ENCODE data around the gene TEK.
A peak's percentile ranks its signal among the peaks of the same experiment; 100 is the strongest.

TEK gene

DNA sequence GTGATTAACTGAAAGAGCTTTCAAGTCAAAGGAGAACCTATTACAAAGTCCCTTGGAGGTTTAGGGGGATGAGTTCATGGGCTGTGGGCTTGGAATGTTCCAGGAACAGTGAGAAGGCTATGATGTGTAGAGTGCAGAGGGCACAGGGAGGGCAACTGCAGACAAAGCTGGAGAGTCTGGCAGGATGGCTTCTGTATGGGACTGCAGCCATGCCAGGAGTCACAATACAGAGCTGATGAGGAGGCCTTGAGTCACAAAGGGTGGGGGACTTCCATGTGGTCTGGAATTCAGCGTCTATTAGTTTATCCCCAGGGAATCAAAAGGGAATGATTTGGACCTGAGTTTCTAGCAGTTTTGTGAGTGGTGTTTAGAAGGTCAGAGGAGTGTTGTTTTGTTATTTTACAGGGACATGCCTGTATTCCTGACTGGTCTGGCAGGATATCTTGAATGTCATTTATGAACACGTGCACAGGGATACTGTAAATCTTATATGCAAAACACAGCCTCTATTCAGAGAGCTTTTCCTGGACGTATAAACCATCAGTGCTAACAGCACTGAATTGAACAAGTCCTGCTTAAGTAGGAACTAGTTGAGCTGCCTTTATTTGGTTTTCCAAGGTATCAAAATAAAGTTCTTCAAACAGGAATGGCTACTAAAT, 14.3 kb upstream of the TEK start:
- no peak overlapping the region for H3K4me3 ChIP-seq (ENCODE audit: low read depth, low read length)
- CTCF ChIA-PET = interaction anchor here (1.9 kb wide), 1 partner anchor 95 kb away, joined by 5 read pairs; no protein-coding TSS in a partner anchor
- TF ChIP-seq, protein P1, sequence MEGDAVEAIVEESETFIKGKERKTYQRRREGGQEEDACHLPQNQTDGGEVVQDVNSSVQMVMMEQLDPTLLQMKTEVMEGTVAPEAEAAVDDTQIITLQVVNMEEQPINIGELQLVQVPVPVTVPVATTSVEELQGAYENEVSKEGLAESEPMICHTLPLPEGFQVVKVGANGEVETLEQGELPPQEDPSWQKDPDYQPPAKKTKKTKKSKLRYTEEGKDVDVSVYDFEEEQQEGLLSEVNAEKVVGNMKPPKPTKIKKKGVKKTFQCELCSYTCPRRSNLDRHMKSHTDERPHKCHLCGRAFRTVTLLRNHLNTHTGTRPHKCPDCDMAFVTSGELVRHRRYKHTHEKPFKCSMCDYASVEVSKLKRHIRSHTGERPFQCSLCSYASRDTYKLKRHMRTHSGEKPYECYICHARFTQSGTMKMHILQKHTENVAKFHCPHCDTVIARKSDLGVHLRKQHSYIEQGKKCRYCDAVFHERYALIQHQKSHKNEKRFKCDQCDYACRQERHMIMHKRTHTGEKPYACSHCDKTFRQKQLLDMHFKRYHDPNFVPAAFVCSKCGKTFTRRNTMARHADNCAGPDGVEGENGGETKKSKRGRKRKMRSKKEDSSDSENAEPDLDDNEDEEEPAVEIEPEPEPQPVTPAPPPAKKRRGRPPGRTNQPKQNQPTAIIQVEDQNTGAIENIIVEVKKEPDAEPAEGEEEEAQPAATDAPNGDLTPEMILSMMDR (IDR thresholded peaks at IDR 0.05; ENCODE audit: insufficient read depth, low read length, missing control alignments) = no peak
- DNase-seq (ENCODE audit: low read depth, low spot score) = no peak
- POLR2A ChIA-PET = interaction anchor here (1.1 to 1.2 kb wide), 4 partner anchors 24 to 138 kb away, joined by 3 to 5 read pairs (median 3); partner anchors contain the start of gene IFT74

DNA sequence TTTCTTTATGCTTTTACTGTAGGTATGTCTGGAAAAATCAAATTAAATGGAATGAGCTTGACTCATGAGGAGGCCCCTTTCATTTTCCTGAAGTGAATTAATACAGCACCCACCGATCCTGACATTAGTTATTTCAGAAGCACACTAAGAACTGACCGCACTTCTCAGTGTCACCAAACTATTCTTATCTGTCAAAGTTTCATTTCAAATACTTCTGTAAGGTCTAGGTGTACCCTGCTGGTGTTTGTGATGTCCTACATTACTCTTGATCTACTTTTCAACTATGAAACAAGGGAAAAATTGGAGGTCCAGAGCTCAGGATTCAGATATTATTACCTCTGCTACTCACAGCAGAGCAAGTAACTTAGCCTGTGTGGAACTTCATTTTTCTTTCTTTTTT, 1.8 kb upstream of the TEK start:
- POLR2A ChIA-PET = no interaction called here
- no peak overlapping the region for H3K4me3 ChIP-seq (ENCODE audit: low read depth, low read length)
- DNase-seq (ENCODE audit: low read depth, low spot score) = no peak
- TF ChIP-seq, protein P1 (IDR thresholded peaks at IDR 0.05; ENCODE audit: insufficient read depth, low read length, missing control alignments) = no peak
- CTCF ChIA-PET = no interaction called here

DNA sequence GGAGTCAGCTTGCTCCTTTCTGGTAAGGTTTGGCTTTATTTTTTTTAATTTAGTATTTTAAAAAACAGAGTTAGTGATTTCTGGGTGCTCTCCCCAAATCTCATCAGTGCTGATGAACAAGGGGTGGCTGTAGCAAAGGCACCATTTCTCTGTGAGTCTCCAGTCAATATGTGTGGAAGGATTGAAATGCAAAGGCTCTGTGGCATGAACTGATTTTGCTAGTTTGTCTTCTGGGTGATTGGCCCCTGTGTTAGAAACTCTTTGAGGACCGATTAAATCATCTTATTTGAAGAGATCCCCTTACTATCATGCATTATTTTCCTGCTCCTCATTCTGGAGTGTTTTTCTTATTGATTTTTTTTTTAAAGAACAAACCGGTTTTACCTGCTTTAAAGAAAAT, 596 bp downstream of the TEK start:
- H3K4me3 ChIP-seq (ENCODE audit: low read depth, low read length) = peak overlapping the region; percentile 47
- ChIA-PET CTCF (no interaction called here), POLR2A (no interaction called here)
- no peak for DNase-seq (ENCODE audit: low read depth, low spot score)
- TF ChIP-seq, protein P1 (IDR thresholded peaks at IDR 0.05; ENCODE audit: insufficient read depth, low read length, missing control alignments) = no peak

DNA sequence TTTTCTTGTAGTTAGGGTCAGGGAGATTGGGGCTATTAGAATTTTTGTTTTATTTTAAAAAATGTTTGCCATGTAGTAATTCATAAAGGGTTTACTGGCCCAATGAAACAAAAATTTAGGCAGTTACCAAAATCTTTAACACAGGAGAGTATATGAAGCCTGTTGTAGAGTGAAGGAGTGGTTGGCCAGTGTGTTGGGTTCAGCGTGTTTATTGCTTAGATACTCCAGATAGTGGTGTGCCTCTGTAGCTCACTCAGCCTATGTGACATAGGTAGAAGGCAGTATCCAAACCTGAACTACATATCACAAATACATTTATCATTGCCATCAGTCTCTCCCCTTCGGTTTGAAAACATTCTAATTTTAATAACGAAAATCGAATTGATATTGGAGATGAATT, 1.2 kb downstream of the TEK start:
- TF ChIP-seq, protein P1 (IDR thresholded peaks at IDR 0.05; ENCODE audit: insufficient read depth, low read length, missing control alignments) = no peak
- no peak overlapping the region for H3K4me3 ChIP-seq (ENCODE audit: low read depth, low read length)
- ChIA-PET CTCF (interaction anchor here (1.4 kb wide), 1 partner anchor 13 kb away, joined by 4 read pairs; no protein-coding TSS in a partner anchor), POLR2A (no interaction called here)
- DNase-seq (ENCODE audit: low read depth, low spot score) = no peak

DNA sequence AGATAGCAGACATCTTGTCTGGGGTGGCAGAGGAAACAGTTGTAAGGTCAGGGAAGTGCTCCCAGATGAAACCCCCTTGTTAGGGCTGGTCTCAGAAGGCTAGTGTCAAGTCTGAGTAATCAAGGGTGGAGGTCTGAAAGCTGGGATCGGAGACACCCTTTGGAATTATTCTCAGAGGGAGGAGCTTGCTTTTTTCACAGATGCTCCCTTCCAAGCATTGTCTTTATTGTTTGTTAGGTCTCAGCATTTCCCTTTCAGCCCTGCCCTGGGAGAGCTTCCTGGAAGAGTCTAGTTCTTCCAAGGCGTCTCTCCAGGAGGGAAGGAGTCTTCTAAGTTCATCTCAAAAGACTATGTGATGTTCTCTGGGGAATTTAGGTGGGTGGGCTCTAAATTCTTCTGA, 3.2 kb downstream of the TEK start:
- H3K4me3 ChIP-seq (ENCODE audit: low read depth, low read length) = no peak overlapping the region
- DNase-seq (ENCODE audit: low read depth, low spot score) = no peak
- TF ChIP-seq, protein P1 (IDR thresholded peaks at IDR 0.05; ENCODE audit: insufficient read depth, low read length, missing control alignments) = no peak
- POLR2A ChIA-PET = no interaction called here
- CTCF ChIA-PET = interaction anchor here (0.6 kb wide), 1 partner anchor 13 kb away, joined by 3 read pairs; no protein-coding TSS in a partner anchor

DNA sequence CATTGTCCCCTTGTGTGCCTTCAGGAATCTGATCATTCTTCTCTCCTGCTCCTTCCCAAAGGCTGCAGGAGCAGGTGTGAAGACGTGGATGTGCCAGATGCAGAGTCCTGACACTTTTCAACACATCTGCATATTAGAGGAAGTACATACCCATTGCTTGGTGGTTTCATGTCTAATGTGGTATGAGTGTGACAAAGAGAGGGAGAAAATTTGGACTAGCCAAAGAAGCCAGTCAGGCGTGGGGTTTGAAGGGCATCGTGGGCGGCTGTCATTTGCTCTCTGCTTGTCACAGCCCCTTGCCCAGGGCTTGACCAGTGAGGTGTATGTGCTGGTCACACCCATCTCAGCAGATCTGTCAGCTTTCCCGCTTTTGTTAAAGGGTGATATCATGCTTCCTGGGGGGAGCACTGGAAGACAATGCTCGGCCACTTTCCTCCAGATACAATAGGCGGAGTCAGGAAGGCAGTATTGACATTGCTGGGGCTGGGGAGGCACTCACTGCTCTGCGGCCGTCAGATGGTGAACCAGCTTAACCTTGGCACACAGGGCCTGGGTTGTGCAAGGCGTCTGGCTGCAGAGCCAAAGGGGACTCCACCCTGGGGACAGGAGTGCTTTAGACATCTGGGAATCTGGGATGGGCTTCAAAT, 8.6 kb downstream of the TEK start:
- no peak overlapping the region for H3K4me3 ChIP-seq (ENCODE audit: low read depth, low read length)
- CTCF ChIA-PET = interaction anchor here (1.0 kb wide), 1 partner anchor 49 kb away, joined by 3 read pairs; no protein-coding TSS in a partner anchor
- TF ChIP-seq, protein P1 (IDR thresholded peaks at IDR 0.05; ENCODE audit: insufficient read depth, low read length, missing control alignments) = no peak
- no peak for DNase-seq (ENCODE audit: low read depth, low spot score)
- POLR2A ChIA-PET = no interaction called here
